HUDEP-2 (cell line): ENCODE results near the gene FOXL3.

Experiments used
- DNase-seq, 76 experiments: peaks; one replicate each; lab custom pipeline; 2025; ENCODE audit not compliant: unreplicated experiment in 76 of 76; lab: John Stamatoyannopoulos, UW

The FOXL3 gene

GRCh38 chr7:254337-255037, 35.5 kb upstream of the FOXL3 start:
- DNase-seq: no peak

GRCh38 chr7:255038-255435, 34.9 kb upstream of the FOXL3 start:
- DNase-seq: no peak

- DNase-seq: no peak
Observed at GRCh38 chr7:255721-256361, 34.1 kb upstream of the FOXL3 start.

GRCh38 chr7:256461-256940, 33.5 kb upstream of the FOXL3 start:
- no peak for DNase-seq

DNA sequence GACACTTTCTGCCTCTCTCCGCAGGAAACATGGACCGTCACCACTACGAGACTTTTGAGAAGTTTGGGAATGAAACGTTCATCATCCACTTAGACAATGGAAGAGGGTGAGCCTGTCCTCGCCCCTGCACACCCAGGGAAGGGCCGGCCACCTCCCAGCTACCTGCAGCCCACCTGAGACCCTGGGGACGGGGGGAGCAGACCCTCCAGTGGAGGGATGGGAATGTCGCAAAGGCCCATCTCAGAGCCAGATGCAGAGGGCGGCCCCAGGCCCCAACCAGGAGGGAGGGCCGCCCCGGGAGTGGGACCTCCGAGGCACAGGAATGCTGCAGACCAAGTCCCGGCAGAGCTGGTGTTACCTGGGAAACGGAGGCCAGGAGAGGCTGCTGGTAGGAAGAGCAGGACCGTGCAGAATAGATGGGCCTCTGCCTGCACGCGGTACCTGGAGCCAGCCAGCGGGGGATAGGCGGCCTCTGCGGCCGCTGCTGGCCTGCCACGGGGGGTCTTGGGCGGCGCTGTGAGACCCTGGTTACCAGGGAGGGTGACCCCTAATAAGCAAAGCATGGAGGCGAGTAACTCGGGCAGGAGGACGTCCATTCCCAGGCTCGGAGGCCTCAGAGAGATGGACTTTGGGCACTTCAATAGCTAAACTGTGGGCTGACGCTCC, 32.9 kb upstream of the FOXL3 start:
- DNase-seq: no peak

DNA sequence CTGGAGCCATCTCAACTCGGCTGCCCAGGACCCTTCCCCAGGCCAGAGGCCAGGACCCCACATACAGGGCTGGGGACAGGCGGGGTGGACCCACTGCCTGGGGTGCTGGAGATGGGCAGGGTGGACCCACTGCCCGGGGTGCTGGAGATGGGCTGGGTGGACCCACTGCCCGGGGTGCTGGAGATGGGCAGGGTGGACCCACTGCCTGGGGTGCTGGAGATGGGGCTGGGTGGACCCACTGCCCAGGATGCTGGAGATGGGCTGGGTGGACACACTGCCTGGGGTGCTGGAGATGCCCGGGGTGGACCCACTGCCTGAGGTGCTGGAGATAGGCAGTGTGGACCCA, 32.4 kb upstream of the FOXL3 start:
- no peak for DNase-seq

DNA sequence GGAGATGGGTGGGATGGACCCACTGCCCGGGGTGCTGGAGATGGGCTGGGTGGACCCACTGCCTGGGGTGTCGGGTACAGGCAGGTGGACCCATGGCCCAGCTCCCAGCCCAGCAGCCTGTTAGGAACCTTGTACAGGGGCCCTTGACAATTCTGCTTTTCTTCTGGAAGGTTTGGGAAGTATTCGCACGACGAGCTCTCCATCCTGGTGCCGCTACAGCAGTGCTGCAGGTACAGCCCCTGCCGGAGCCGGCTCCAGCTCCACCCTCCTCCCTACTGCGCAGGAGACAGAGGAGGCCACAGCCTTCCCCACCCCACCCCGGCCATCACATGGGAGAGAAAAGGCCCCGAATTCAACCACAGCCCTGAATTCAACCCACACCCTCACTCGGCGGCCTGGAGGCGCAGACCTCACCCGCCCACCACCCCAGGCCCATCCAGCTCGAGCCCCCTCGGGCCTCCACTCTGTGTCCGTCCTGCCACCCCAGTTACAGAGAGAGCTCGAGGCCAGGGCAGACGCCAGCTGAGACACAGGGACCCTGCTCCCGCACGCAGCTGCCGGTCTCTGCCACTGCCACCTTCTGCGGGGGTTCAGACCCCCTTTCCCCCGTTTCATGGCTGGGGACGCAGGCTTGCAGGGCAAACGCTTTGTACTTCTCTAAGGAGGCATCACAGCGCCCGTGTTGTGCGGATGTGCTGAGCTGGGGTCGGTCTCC, 31.3 kb upstream of the FOXL3 start:
- no peak for DNase-seq

GRCh38 chr7:259191-259505, 30.8 kb upstream of the FOXL3 start:
- no peak for DNase-seq

GRCh38 chr7:259751-260405, 30.1 kb upstream of the FOXL3 start:
- no peak for DNase-seq

GRCh38 chr7:260441-261281, 29.3 kb upstream of the FOXL3 start:
- DNase-seq: no peak

- no peak for DNase-seq
Observed at GRCh38 chr7:261341-262250, 28.4 kb upstream of the FOXL3 start.

- DNase-seq: no peak
Observed at GRCh38 chr7:262251-262572, 27.8 kb upstream of the FOXL3 start.

DNA sequence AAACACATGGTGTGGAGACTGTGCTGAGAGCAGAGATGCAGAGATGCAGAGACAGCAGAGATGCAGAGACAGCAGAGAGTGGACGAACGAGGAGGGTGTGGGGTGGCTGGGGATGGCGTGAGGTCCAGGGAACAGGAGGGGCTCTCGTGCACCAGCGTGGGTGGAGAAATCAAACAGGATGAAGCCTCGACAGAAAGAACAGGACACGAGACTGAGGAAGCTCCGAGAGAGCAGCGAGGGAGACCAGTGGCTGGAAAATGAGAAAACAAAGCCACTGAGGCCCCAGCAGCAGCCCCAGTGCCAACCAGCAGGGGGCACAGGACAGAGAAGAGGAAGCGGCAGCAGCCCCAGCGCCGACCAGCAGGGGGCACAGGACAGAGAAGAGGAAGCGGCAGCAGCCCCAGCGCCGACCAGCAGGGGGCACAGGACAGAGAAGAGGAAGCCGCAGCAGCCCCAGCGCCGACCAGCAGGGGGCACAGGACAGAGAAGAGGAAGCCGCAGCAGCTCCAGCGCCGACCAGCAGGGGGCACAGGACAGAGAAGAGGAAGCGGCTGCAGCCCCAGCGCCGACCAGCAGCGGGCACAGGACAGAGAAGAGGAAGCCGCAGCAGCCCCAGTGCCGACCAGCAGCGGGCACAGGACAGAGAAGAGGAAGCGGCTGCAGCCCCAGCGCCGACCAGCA, 27.2 kb upstream of the FOXL3 start:
- peak in 2 of 76 experiments; percentile 2 to 8 for DNase-seq

GRCh38 chr7:263483-264351, 26.3 kb upstream of the FOXL3 start:
- peak in 28 of 76 experiments; percentile 6 to 68 (median 43) for DNase-seq

DNA sequence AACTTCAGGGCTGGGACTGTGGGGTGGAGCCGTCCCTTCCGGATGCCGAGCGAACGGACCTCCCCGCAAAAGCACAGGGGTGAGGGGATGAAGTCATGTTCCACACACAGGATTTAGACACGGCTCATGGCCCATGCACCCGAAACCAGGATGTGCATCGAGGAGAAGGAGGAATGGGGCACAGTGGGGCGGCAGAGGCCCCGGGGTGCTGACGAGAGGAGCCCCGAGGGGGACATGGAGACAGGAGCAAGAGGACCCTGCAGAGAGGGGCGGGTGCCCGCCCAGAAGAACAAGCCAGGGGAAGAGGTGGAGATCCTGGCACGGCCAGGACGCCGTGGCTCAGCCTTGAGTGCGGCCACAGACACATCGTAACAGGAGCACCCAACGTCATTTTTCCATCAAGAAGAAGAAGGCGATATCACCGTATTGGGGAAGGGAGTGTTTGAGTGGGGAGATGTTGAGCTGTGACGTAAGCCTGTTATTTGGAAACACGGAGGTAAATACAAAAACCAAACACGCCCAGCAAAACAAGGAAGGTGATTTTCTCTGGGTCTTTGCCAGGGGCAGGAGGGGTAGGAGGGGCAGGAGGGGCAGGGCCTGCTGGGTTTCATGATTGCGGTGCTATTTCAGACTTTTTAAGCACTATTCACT, 25.3 kb upstream of the FOXL3 start:
- DNase-seq: no peak

DNA sequence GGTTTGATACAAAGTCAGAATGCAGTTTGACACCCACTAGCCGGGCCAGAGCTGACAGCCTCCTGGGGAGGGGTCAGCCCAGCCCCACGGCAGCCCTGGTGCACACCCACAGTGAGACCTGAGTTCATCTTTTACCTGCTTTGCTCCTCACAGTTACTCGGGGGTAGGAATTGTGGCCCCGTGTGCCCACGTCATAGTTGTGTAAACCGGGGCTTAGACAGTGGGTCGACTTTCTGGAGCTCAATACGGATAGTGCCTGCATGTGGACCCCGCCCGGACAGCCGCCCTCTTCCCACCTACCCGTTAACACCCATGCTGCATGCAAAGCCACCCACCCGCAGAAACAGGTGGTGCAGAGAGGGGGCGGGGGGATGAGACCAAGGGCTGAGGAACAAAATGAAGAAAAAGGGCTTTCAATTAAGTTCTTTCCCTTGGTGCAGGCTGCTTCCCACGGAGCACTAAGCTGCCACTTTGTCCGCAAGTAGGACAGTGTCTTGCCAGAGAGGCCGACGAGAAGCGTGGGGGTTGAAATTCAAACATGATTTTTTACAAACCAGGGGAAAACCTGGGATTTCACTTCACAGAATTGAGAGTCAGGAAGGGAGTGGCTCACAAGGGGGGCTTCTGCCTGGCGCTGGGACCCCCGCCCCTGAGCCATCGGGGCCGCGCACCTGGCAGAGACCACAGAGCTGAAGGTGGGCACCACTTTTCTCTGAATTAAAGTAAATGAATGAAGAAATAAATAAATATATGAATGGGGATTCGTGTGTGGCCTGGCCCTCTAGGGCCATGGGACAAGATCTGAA, 24.6 kb upstream of the FOXL3 start:
- no peak for DNase-seq
